NT2/D1 (cell line): Measurements from ENCODE around the gene COBLL1.

ENCODE experiments used
- DNase-seq: peaks from one replicate; pipeline ENCODE4 v3.0.0-alpha.2; 2011; ENCODE audit warnings: low read depth, low spot score
- H3K27me3 ChIP-seq: 2 replicates; pipeline ENCODE4 v1.6.0; 2011; ENCODE audit warnings: mild to moderate bottlenecking; ENCODE audit not compliant: insufficient read length, insufficient read depth
- H3K36me3 ChIP-seq: 2 replicates; pipeline ENCODE4 v1.6.1; 2011; ENCODE audit warnings: mild to moderate bottlenecking, low read length, mixed read lengths; ENCODE audit not compliant: insufficient read depth, insufficient read length
- H3K4me1 ChIP-seq: 2 replicates; pipeline ENCODE4 v1.5.1; 2011; ENCODE audit not compliant: insufficient read depth, insufficient read length
- H3K4me3 ChIP-seq: 2 replicates; pipeline ENCODE4 v1.5.1; 2011; ENCODE audit warnings: low read depth; ENCODE audit not compliant: insufficient read length
- H3K9ac ChIP-seq: 2 replicates; pipeline ENCODE4 v1.6.0; 2011; ENCODE audit warnings: low read depth; ENCODE audit not compliant: insufficient read length
- H3K9me3 ChIP-seq: 2 replicates; pipeline ENCODE4 v1.5.1; 2011; ENCODE audit warnings: mild to moderate bottlenecking, low read length; ENCODE audit not compliant: insufficient read depth
- SUZ12 ChIP-seq: IDR thresholded peaks from 2 replicates; pipeline ENCODE4 v1.6.1; 2011; ENCODE audit not compliant: insufficient read length, insufficient read depth; ENCODE audit errors: extremely low read depth
- YY1 ChIP-seq: IDR thresholded peaks from 2 replicates; pipeline ENCODE4 v1.6.1; 2011; ENCODE audit not compliant: insufficient read length, insufficient read depth
- ZNF274 ChIP-seq: IDR thresholded peaks from 2 replicates; pipeline ENCODE4 v1.6.1; 2011; ENCODE audit warnings: mild to moderate bottlenecking, low read depth, low read length

Gene COBLL1

GRCh38 chr2:164803776-164804466 is 37.7 kb downstream of the COBLL1 start:
- TF ChIP-seq SUZ12 (no peak), YY1 (no peak), ZNF274 (no peak)
- Histone ChIP-seq H3K4me3 (no peak overlapping the region), H3K9me3 (no peaks in the 10 kb centered on the region), H3K27me3 (no peaks in the 10 kb centered on the region), H3K4me1 (no peaks in the 10 kb centered on the region), H3K9ac (no peak overlapping the region), H3K36me3 (no peaks in the 10 kb centered on the region)
- DNase-seq = no peak

- H3K4me1 ChIP-seq = no peaks in the 10 kb centered on the region
- H3K9ac ChIP-seq = no peak overlapping the region
- TF ChIP-seq ZNF274 = no peak
Observed at GRCh38 chr2:164802095-164802707, 39.4 kb downstream of the COBLL1 start.

GRCh38 chr2:164800572-164800971 is 41.1 kb downstream of the COBLL1 start:
- H3K9me3 ChIP-seq = no peaks in the 10 kb centered on the region
- TF ChIP-seq SUZ12 (no peak), ZNF274 (no peak), YY1 (no peak)
- no peak overlapping the region for H3K4me3 ChIP-seq
- H3K27me3 ChIP-seq = no peaks in the 10 kb centered on the region
- no peak for DNase-seq
- H3K36me3 ChIP-seq = no peaks in the 10 kb centered on the region
- no peaks in the 10 kb centered on the region for H3K4me1 ChIP-seq
- no peak overlapping the region for H3K9ac ChIP-seq

More at GRCh38 chr2:164802095-164802707, 39.4 kb downstream of the COBLL1 start:
- Histone ChIP-seq H3K27me3 (no peaks in the 10 kb centered on the region), H3K9me3 (no peaks in the 10 kb centered on the region), H3K4me3 (no peak overlapping the region), H3K36me3 (no peaks in the 10 kb centered on the region)
- no peak for DNase-seq

GRCh38 chr2:164797627-164798026 is 44.0 kb downstream of the COBLL1 start:
- H3K9ac ChIP-seq = no peak overlapping the region

GRCh38 chr2:164796999-164797398 is 44.6 kb downstream of the COBLL1 start:
- Histone ChIP-seq H3K4me3 (no peak overlapping the region), H3K36me3 (no peaks in the 10 kb centered on the region), H3K4me1 (no peaks in the 10 kb centered on the region), H3K9ac (no peak overlapping the region), H3K27me3 (no peaks in the 10 kb centered on the region), H3K9me3 (no peaks in the 10 kb centered on the region)
- no peak for DNase-seq
- TF ChIP-seq YY1 = no peak

More at GRCh38 chr2:164797627-164798026, 44.0 kb downstream of the COBLL1 start:
- Histone ChIP-seq H3K36me3 (no peaks in the 10 kb centered on the region), H3K4me1 (no peaks in the 10 kb centered on the region), H3K27me3 (no peaks in the 10 kb centered on the region), H3K9me3 (no peaks in the 10 kb centered on the region), H3K4me3 (no peak overlapping the region)
- TF ChIP-seq SUZ12 (no peak), YY1 (no peak), ZNF274 (no peak)
- no peak for DNase-seq

GRCh38 chr2:164794432-164795231 is 47.0 kb downstream of the COBLL1 start:
- no peak for TF ChIP-seq ZNF274
- no peak for TF ChIP-seq YY1
- TF ChIP-seq SUZ12 = no peak

GRCh38 chr2:164794016-164794415 is 47.6 kb downstream of the COBLL1 start:
- Histone ChIP-seq H3K27me3 (no peaks in the 10 kb centered on the region), H3K9ac (no peak overlapping the region), H3K4me3 (no peak overlapping the region), H3K9me3 (no peaks in the 10 kb centered on the region), H3K36me3 (no peaks in the 10 kb centered on the region), H3K4me1 (no peaks in the 10 kb centered on the region)
- no peak for DNase-seq
- TF ChIP-seq ZNF274 (no peak), YY1 (no peak), SUZ12 (no peak)

More at GRCh38 chr2:164794432-164795231, 47.0 kb downstream of the COBLL1 start:
- Histone ChIP-seq H3K4me1 (no peaks in the 10 kb centered on the region), H3K4me3 (no peak overlapping the region), H3K9ac (no peak overlapping the region), H3K36me3 (no peaks in the 10 kb centered on the region), H3K9me3 (no peaks in the 10 kb centered on the region), H3K27me3 (no peaks in the 10 kb centered on the region)
- no peak for DNase-seq
